GM21786 (cell line): ENCODE results near the gene TMEM107.
A peak's percentile ranks its signal among the peaks of the same experiment; 100 is the strongest.

Experiments used
- ATAC-seq: cut with Tn5 transposase; IDR thresholded peaks from one replicate; pipeline ENCODE4 v1.9.1; 2021; ENCODE audit not compliant: unreplicated experiment

Gene TMEM107

GRCh38 chr17:8151641-8152111 is 24.5 kb downstream of the TMEM107 start:
- ATAC-seq: no peak

- ATAC-seq: peak; percentile 35
These were observed 25.0 kb downstream of the TMEM107 start for GRCh38 chr17:8151120-8151640.

- ATAC-seq: no peak
These were observed 25.7 kb downstream of the TMEM107 start for GRCh38 chr17:8150194-8151119.

- ATAC-seq: no peak
These were observed 26.6 kb downstream of the TMEM107 start for GRCh38 chr17:8149419-8150193.

GRCh38 chr17:8148560-8148959 is 27.6 kb downstream of the TMEM107 start:
- ATAC-seq: no peak

GRCh38 chr17:8147805-8148404 is 28.3 kb downstream of the TMEM107 start:
- no peak for ATAC-seq

- ATAC-seq: no peak
These were observed 28.9 kb downstream of the TMEM107 start for GRCh38 chr17:8147141-8147804.

- ATAC-seq: no peak
These were observed 29.6 kb downstream of the TMEM107 start for GRCh38 chr17:8146381-8147140.

- ATAC-seq: no peak
These were observed 30.4 kb downstream of the TMEM107 start for GRCh38 chr17:8145811-8146210.

- no peak for ATAC-seq
These were observed 31.6 kb downstream of the TMEM107 start for GRCh38 chr17:8144401-8145231.

DNA sequence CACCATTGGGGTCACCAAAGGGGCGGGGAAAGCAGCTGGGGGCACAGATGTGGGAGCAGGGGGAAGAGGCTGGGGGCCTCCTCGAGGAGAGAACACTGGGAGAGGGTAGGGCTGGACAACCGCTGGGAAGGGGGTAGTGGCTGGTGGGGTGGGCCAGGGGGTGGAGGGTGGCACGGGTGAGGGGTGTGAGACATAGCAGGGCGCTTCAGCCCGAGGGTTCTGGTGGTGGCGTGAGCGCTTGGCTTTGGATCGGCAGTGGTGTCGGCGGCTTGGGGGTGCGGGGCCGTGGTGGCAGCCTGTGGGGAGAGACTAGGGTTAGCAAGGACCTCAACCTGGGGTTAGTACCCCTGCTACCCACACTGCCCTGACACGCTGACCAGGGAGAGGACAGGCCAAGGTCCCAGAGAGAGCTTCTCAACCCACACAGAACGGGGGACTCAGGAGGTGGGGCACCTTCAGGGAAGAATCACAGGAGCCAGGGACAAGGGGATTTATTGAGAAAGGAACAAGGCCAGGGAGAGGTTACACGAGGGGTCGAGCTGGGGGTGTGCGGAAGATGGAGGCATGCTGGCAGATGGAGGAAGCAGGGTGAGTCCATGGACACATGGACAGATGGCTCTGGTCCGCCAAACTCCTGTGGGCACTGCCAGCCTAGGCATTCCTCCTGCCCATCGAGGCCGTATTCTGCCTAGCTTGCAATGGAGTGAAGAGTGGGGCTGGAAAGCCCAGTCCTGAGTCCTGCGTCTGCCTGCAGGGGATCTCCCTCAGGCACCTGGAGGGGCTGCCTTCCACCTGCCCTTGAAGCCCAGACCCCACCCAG is 32.4 kb downstream of the TMEM107 start:
- ATAC-seq: no peak

- ATAC-seq: no peak
These were observed 33.1 kb downstream of the TMEM107 start for GRCh38 chr17:8142887-8143580.

GRCh38 chr17:8142158-8142886 is 33.9 kb downstream of the TMEM107 start:
- ATAC-seq: no peak

DNA sequence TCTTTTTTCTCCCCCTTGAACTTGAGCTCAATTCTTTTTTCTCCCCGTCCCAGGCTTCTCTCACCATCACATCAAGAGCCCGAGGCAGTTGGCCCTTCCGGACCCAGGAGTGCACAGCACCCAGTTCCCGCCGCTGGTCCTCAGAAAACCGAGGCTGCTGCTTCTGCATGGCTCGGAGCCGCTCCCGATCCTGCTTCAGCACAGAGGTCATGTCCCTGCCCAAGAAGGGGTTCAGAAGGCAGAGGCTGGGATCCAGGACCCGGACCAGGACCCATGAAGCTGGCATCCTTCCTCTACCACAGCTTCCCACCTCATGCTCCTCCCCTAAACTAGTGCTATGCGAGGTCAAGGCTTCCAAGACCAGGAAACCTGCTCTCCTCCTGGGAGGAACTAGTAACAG is 34.4 kb downstream of the TMEM107 start:
- no peak for ATAC-seq

GRCh38 chr17:8141045-8141444 is 35.1 kb downstream of the TMEM107 start:
- ATAC-seq: no peak

- no peak for ATAC-seq
These were observed 35.8 kb downstream of the TMEM107 start for GRCh38 chr17:8140065-8141029.
